ENCODE measurements around the gene FUT6. TPM values are rescaled to one million over a fixed set of nuclear protein-coding genes. Genes with fewer than 3 reads are reported as not detected.
"Not testable (repeated sequence)": the region's sequence is repeated elsewhere in the genome, so short reads cannot be mapped to it uniquely, and the experiment has no call there.

Gene FUT6
- total RNA-seq, 4 donors from 2014 or later = 0.25 to 1.4 TPM; not detected in 2

GRCh38 chr19:5850743-5851293 is 11.3 kb upstream of the FUT6 start:
- 5% methylated on average over 5 of the region's 5 CpGs for WGBS

GRCh38 chr19:5850189-5850588 is 10.7 kb upstream of the FUT6 start:
- Histone ChIP-seq H3K4me1 (peaks cover 6% of the 10 kb centered on the region), H3K9me3 (no peaks in the 10 kb centered on the region), H3K4me3 (no peak overlapping the region), H3K36me3 (no peaks in the 10 kb centered on the region), H3K27ac (no peak overlapping the region), H3K27me3 (peaks cover 5% of the 10 kb centered on the region)
- no peak for DNase-seq (ENCODE audit: low spot score in 2 of 2)
- TF ChIP-seq POLR2AphosphoS5 (IDR thresholded peaks at IDR 0.05) = no peak
- TF ChIP-seq EP300 (IDR thresholded peaks at IDR 0.05) = no peak
- no peak for TF ChIP-seq POLR2A (IDR thresholded peaks at IDR 0.05)
- TF ChIP-seq, protein P1, sequence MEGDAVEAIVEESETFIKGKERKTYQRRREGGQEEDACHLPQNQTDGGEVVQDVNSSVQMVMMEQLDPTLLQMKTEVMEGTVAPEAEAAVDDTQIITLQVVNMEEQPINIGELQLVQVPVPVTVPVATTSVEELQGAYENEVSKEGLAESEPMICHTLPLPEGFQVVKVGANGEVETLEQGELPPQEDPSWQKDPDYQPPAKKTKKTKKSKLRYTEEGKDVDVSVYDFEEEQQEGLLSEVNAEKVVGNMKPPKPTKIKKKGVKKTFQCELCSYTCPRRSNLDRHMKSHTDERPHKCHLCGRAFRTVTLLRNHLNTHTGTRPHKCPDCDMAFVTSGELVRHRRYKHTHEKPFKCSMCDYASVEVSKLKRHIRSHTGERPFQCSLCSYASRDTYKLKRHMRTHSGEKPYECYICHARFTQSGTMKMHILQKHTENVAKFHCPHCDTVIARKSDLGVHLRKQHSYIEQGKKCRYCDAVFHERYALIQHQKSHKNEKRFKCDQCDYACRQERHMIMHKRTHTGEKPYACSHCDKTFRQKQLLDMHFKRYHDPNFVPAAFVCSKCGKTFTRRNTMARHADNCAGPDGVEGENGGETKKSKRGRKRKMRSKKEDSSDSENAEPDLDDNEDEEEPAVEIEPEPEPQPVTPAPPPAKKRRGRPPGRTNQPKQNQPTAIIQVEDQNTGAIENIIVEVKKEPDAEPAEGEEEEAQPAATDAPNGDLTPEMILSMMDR (IDR thresholded peaks at IDR 0.05) = no peak
- WGBS = 66% methylated on average over 6 of the region's 6 CpGs

More at GRCh38 chr19:5850743-5851293, 11.3 kb upstream of the FUT6 start:
- DNase-seq (ENCODE audit: low spot score in 2 of 2) = no peak
- Histone ChIP-seq H3K36me3 (no peaks in the 10 kb centered on the region), H3K27me3 (peaks cover 5% of the 10 kb centered on the region), H3K9me3 (no peaks in the 10 kb centered on the region), H3K4me3 (no peak overlapping the region), H3K4me1 (peaks cover 6% of the 10 kb centered on the region), H3K27ac (no peak overlapping the region)
- TF ChIP-seq POLR2A (IDR thresholded peaks at IDR 0.05) (no peak), EP300 (IDR thresholded peaks at IDR 0.05) (no peak), POLR2AphosphoS5 (IDR thresholded peaks at IDR 0.05) (no peak)
- TF ChIP-seq, protein P1 (IDR thresholded peaks at IDR 0.05) = no peak

GRCh38 chr19:5848621-5849020 is 9.1 kb upstream of the FUT6 start:
- not testable (repeated sequence) for H3K36me3 ChIP-seq; H3K4me3 ChIP-seq; H3K4me1 ChIP-seq; H3K9me3 ChIP-seq; H3K27ac ChIP-seq; DNase-seq (ENCODE audit: low spot score in 2 of 2); H3K27me3 ChIP-seq
- 75% methylated on average over 5 of the region's 5 CpGs for WGBS

GRCh38 chr19:5847846-5848245 is 8.3 kb upstream of the FUT6 start:
- H3K9me3 ChIP-seq; H3K4me1 ChIP-seq; H3K27me3 ChIP-seq; H3K36me3 ChIP-seq; DNase-seq (ENCODE audit: low spot score in 2 of 2); H3K27ac ChIP-seq; H3K4me3 ChIP-seq: not testable (repeated sequence)
- WGBS = 78% methylated on average over 10 of the region's 10 CpGs

GRCh38 chr19:5844456-5845433 is 5.2 kb upstream of the FUT6 start:
- Histone ChIP-seq H3K4me3 (no peak overlapping the region), H3K4me1 (no peaks in the 10 kb centered on the region), H3K27ac (no peak overlapping the region), H3K36me3 (no peaks in the 10 kb centered on the region), H3K9me3 (no peaks in the 10 kb centered on the region), H3K27me3 (no peaks in the 10 kb centered on the region)
- TF ChIP-seq POLR2A (IDR thresholded peaks at IDR 0.05) (no peak), EP300 (IDR thresholded peaks at IDR 0.05) (no peak), POLR2AphosphoS5 (IDR thresholded peaks at IDR 0.05) (no peak)
- TF ChIP-seq, protein P1 (IDR thresholded peaks at IDR 0.05) = no peak
- DNase-seq (ENCODE audit: low spot score in 2 of 2) = no peak
- WGBS = 85% methylated on average over 17 of the region's 24 CpGs

DNA sequence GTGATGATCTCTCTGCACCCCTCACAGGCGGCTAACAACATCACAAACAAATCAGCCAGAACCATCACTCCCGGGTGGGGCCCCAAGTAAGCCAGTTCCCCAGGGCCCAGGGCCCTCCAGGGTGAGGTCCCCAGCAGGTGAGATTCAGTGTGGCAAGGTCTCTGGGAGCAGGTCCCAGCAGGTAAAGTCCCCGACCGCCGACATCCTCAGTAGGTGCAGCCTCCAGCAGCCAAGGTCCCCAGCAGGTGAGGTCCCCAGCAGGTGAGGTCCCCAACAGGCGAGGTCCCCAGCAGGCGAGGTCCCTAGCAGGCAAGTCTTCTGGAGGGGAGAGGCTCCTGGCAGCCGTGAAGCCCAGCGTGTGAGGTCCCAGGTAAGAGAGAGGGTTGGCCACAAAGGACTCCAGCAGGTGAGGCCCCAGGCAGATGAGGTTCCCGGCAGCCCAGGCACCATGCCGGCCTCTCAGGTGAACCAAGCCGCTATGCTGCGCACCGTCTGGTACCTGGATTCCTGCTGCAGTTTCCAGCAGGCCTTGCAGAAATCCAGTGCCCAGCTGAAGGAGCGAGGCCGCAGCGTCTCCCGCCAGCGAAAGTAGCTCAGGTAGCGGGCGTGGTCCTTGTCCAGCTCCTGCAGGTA is 3.9 kb upstream of the FUT6 start:
- H3K4me3 ChIP-seq = no peak overlapping the region
- WGBS = no CpG with 5 or more reads among the region's 21 CpGs
- DNase-seq (ENCODE audit: low spot score in 2 of 2) = no peak
- TF ChIP-seq, protein P1 (IDR thresholded peaks at IDR 0.05) = no peak
- TF ChIP-seq POLR2AphosphoS5 (IDR thresholded peaks at IDR 0.05) = no peak
- no peak for TF ChIP-seq EP300 (IDR thresholded peaks at IDR 0.05)
- no peak for TF ChIP-seq POLR2A (IDR thresholded peaks at IDR 0.05)
- H3K27me3 ChIP-seq = no peaks in the 10 kb centered on the region
- H3K27ac ChIP-seq = no peak overlapping the region
- H3K36me3 ChIP-seq = no peaks in the 10 kb centered on the region
- H3K9me3 ChIP-seq = no peaks in the 10 kb centered on the region
- no peaks in the 10 kb centered on the region for H3K4me1 ChIP-seq

DNA sequence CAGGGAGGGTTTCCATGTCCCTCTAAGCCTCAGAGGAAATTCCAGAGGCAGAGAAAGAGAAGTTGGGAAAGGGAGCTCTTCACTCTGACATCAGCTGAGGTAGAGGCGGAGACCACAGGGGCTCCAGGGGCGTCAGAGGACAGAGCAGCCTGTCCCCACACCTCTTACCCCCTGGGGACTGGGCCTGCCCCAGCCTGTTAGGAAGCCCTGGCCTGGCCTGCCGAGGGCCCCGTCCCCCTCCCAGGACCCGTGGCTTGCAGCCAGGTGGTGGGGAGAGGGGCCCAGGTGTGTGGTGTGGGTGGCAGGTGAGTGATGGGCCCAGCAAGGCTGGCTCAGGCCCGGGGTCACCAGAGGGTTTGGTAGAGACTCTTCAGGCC is 2.2 kb upstream of the FUT6 start:
- not testable (repeated sequence) for H3K36me3 ChIP-seq; H3K9me3 ChIP-seq; H3K4me1 ChIP-seq; H3K4me3 ChIP-seq; H3K27ac ChIP-seq; DNase-seq (ENCODE audit: low spot score in 2 of 2); H3K27me3 ChIP-seq
- 80% methylated on average over 1 of the region's 6 CpGs for WGBS
